Activated CD4-positive, alpha-beta T cell treated with anti-CD3 and anti-CD28 coated beads, Interleukin-2, amount 10 ng/mL, durations not matched to agents 24 days and 14 days (primary cell): ENCODE measurements around the gene TARBP1. TPM values are rescaled to one million over a fixed set of nuclear protein-coding genes. Genes with fewer than 3 reads are reported as not detected.
"Not testable (repeated sequence)": the region's sequence is repeated elsewhere in the genome, so short reads cannot be mapped to it uniquely, and the experiment has no call there.

Experiments used
- DNase-seq: peaks from one replicate; pipeline ENCODE4 v3.0.0; 2022
- H3K27ac Mint-ChIP-seq: one replicate; pipeline ENCODE4 v1.8.0; 2022; ENCODE audit warnings: mild to moderate bottlenecking, mixed read lengths
- H3K27me3 Mint-ChIP-seq: one replicate; pipeline ENCODE4 v1.8.0; 2022; ENCODE audit warnings: mixed read lengths
- H3K36me3 Mint-ChIP-seq: one replicate; pipeline ENCODE4 v1.8.0; 2022; ENCODE audit warnings: low read depth, mild to moderate bottlenecking, mixed read lengths
- H3K4me1 Mint-ChIP-seq: one replicate; pipeline ENCODE4 v1.8.0; 2021; ENCODE audit warnings: mixed read lengths
- H3K4me3 Mint-ChIP-seq: one replicate; pipeline ENCODE4 v1.8.0; 2022; ENCODE audit warnings: mild to moderate bottlenecking, moderate library complexity, mixed read lengths
- H3K9me3 Mint-ChIP-seq: one replicate; pipeline ENCODE4 v1.8.0; 2021; ENCODE audit warnings: mixed read lengths
- intact Hi-C: fragments of 100-400 bp; cut with micrococcal nuclease; formaldehyde crosslinking; loops from one replicate; pipeline ENCODE4 v1.15.1; 2023
- total RNA-seq: library from RNA; stranded (reverse); gene quantifications from 2 replicates; pipeline ENCODE4 v1.2.3, GENCODE V29; 2022

The TARBP1 gene
- 70.7 and 75.9 TPM in 2 replicates for total RNA-seq

DNA sequence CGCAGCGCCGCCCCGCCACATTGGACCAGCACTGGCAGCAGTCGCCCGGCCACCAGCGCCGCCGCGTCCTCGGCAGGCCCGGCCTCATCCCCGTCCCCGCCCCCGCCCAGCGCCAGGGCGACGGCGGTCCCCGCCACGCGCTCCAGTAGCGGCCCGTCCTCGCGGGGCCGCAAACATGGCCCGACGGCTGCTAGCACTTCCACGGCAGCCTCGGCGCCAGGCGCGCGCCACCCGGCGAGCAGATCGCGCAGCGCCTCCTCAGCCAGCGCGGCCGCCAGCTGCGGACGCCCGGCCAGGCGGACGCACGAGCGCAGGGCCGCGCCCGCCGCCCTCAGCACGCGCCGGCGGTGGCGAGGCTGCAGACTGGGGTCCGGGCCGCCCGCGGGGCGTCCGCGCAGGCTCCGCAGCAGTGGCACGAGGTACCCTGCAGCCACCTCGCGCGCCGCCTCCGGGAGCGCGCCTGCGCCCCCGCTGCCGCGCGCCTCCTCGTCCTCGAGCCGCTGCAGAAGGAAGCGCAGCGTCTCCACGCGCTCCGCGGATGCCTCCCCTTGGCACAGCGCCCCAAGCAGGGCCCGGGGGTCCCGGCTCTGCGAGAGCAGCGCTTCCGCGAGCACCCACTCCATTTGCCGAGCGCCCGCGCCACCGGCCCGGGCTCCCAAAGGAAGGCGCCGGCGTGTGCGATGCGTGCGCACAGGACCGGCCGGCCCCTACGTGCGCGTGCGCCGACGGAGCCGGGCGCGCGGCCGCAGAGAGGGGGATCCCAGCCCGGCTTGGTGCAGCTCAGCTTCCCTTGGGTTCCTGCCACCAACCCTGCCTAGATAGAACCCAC, at the start of gene TARBP1:
Gene TARBP1, minus strand, starts transcription at position 699 of the 829 bp plus-strand sequence. Its CDS starts 76 bp downstream, at position 623.
- Mint-ChIP-seq H3K36me3 (peaks cover 16% of the 10 kb centered on the region), H3K4me3 (peak within 1 kb of the TSS; percentile 87), H3K9me3 (no peaks in the 10 kb centered on the region), H3K27ac (peak within 1 kb of the TSS; percentile 85), H3K4me1 (peaks cover 34% of the 10 kb centered on the region), H3K27me3 (peaks cover 12% of the 10 kb centered on the region)
- peak; percentile 94 for DNase-seq
- intact Hi-C loops, result loop anchor here (1.0 to 10.0 kb wide), 4 partner anchors 76 to 850 kb away; partner anchors contain the start of genes ARID4B, COA6 and GGPS1

- Mint-ChIP-seq H3K36me3 (no peaks in the 10 kb centered on the region), H3K9me3 (no peaks in the 10 kb centered on the region), H3K27ac (no peak overlapping the region), H3K4me3 (no peak overlapping the region), H3K27me3 (peaks cover 5% of the 10 kb centered on the region), H3K4me1 (peaks cover 36% of the 10 kb centered on the region)
- no peak for DNase-seq
- intact Hi-C loops, result no loop called here
Observed at GRCh38 chr1:234528074-234528865, 49.3 kb upstream of the TARBP1 start.

GRCh38 chr1:234527346-234527745, 48.4 kb upstream of the TARBP1 start:
- no peaks in the 10 kb centered on the region for H3K36me3 Mint-ChIP-seq
- no peak overlapping the region for H3K27ac Mint-ChIP-seq
- no peaks in the 10 kb centered on the region for H3K9me3 Mint-ChIP-seq
- H3K27me3 Mint-ChIP-seq, result peaks cover 5% of the 10 kb centered on the region
- intact Hi-C loops, result no loop called here
- peaks cover 36% of the 10 kb centered on the region for H3K4me1 Mint-ChIP-seq
- no peak overlapping the region for H3K4me3 Mint-ChIP-seq
- no peak for DNase-seq

- H3K4me3 Mint-ChIP-seq, result no peak overlapping the region
- DNase-seq, result no peak
- H3K9me3 Mint-ChIP-seq, result no peaks in the 10 kb centered on the region
- H3K27ac Mint-ChIP-seq, result no peak overlapping the region
- H3K27me3 Mint-ChIP-seq, result peaks cover 5% of the 10 kb centered on the region
- H3K4me1 Mint-ChIP-seq, result peaks cover 32% of the 10 kb centered on the region
- H3K36me3 Mint-ChIP-seq, result no peaks in the 10 kb centered on the region
- intact Hi-C loops, result no loop called here
Observed at GRCh38 chr1:234526922-234527321, 47.9 kb upstream of the TARBP1 start.

DNA sequence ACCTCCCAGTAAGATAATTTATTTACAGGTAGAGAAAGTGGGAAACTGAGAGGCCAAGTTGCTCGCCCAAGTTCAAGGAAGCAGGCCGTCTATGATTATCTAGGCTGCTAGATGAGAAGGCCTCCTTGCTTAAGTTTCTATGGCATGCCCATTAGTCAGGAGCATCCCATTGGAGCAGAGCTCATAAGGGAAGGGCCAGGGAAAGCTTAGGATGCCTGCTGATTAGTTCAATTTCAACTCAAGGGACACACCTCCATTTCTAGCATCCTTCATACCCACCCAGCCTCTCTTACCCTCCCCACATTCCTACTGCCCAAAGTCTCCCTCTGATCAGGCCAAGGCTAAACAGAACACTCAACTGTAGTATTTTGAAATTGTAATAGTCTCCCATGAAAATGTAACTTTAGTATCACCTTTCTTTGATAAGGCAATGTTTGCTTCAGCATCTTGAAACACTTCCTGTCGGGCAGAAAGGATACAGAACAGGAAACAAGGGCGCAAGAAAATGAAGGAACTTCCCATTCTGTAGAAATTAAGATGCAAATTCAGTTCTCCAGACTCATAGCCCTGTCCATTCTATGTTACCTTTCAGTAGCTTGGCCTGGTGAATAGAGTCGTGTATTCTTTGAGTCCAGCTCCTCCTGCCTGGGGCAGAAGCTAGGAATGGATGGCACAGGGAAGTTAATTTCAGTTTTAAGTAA, 46.3 kb upstream of the TARBP1 start:
- intact Hi-C loops, result no loop called here
- Mint-ChIP-seq H3K36me3 (no peaks in the 10 kb centered on the region), H3K9me3 (no peaks in the 10 kb centered on the region), H3K27ac (peak overlapping the region; percentile 35), H3K4me1 (peaks cover 37% of the 10 kb centered on the region), H3K4me3 (no peak overlapping the region), H3K27me3 (peaks cover 5% of the 10 kb centered on the region)
- DNase-seq, result peak; percentile 55

- Mint-ChIP-seq H3K27ac (no peak overlapping the region), H3K36me3 (no peaks in the 10 kb centered on the region), H3K4me3 (no peak overlapping the region), H3K4me1 (peaks cover 30% of the 10 kb centered on the region), H3K27me3 (no peaks in the 10 kb centered on the region), H3K9me3 (no peaks in the 10 kb centered on the region)
- intact Hi-C loops, result loop anchor here (1.0 kb wide), 1 partner anchor 21 kb away; no protein-coding TSS in a partner anchor
- DNase-seq, result no peak
Observed at GRCh38 chr1:234521836-234522235, 42.9 kb upstream of the TARBP1 start.

DNA sequence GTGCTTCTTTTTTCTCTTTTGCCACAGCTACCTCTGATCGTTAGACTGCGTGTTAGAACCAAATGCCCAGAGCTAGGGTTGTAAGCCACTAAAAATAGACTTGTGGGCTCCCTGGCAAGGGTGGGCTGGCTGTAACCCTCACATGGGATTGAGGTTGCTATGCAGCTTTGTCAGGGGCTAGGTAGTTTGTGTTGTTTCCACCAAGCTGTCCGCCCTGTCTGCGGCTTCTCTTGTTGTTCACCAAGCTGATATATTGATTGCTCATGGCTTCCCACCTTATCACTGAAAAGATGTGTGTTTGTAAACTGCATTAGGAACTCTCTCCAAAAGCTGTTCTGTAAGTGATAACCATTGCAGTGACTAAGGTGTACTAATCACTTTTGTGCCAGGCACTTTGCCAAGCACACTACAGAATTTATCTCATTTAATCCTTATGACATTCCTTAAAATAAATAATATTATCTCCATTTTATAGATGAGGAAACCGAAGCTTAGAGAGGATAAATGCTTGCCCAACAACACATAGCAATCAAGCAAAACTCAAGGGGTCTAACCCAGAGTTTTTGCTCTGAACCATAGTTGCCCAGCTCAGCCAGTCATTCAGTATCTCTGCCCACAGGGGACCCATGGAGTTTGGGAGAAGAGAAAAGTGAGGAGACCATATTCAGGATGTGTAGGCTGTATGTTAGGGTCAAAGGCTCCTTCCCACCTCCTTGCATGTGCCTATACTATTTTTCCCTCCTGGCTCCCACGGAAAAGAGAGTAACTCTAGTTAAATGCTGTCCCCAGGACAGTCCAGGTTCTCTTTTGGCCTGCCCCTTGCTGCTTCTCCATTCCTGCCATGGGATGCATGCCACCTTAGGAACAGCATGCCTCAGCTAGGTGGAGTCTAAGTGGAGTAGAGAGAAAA, 42.2 kb upstream of the TARBP1 start:
- no peak for DNase-seq
- Mint-ChIP-seq H3K4me1 (peaks cover 27% of the 10 kb centered on the region), H3K9me3 (no peaks in the 10 kb centered on the region), H3K27ac (peak overlapping the region; percentile 45), H3K4me3 (no peak overlapping the region), H3K36me3 (no peaks in the 10 kb centered on the region), H3K27me3 (no peaks in the 10 kb centered on the region)
- intact Hi-C loops, result no loop called here

- Mint-ChIP-seq H3K27me3 (no peaks in the 10 kb centered on the region), H3K36me3 (no peaks in the 10 kb centered on the region), H3K4me1 (peaks cover 29% of the 10 kb centered on the region), H3K4me3 (no peak overlapping the region), H3K27ac (no peak overlapping the region), H3K9me3 (no peaks in the 10 kb centered on the region)
- DNase-seq, result no peak
- intact Hi-C loops, result no loop called here
Observed at GRCh38 chr1:234519506-234519905, 40.5 kb upstream of the TARBP1 start.

- Mint-ChIP-seq H3K4me1 (peaks cover 33% of the 10 kb centered on the region), H3K27ac (no peak overlapping the region), H3K27me3 (no peaks in the 10 kb centered on the region), H3K36me3 (no peaks in the 10 kb centered on the region), H3K9me3 (no peaks in the 10 kb centered on the region), H3K4me3 (no peak overlapping the region)
- no peak for DNase-seq
- intact Hi-C loops, result no loop called here
Observed at GRCh38 chr1:234518876-234519275, 39.9 kb upstream of the TARBP1 start.

- intact Hi-C loops, H3K9me3 Mint-ChIP-seq, H3K36me3 Mint-ChIP-seq, H3K4me3 Mint-ChIP-seq, DNase-seq, H3K27me3 Mint-ChIP-seq, H3K27ac Mint-ChIP-seq: not testable (repeated sequence)
- H3K4me1 Mint-ChIP-seq, result peaks cover 33% of the 10 kb centered on the region
Observed at GRCh38 chr1:234518086-234518485, 39.1 kb upstream of the TARBP1 start.

DNA sequence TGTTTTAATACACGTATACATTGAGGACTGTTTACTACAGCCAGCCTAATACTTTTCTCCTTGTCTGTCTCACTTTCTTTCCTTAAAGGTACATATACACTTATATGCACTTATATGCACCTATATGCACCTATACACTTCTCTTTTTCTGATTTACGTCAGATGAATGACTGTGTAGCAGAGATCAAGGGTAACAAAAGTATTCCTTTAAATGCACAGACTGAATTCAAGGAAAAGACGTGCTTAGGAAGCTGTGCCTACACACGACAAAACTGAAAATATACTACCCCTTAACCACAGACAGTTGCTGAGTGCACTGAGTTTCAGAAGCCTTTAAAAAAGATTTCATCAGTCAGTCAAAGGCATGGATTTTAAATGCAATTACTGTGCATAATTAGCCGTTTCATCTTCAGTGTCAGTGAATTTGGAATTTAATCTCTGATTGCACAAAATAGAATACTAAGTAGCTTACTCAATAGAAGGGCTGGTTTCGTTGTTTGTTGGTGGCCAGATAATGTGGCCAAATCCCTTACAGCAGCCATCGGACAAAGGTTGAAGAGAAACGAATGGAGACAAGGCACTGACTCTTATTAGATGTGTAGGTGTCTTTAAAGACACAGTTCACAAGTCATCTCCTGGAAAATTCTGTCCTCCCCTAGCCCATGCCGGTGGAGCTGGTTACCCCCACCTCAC, 38.3 kb upstream of the TARBP1 start:
- H3K27ac Mint-ChIP-seq, result peak overlapping the region; percentile 48
- no peaks in the 10 kb centered on the region for H3K27me3 Mint-ChIP-seq
- H3K36me3 Mint-ChIP-seq, result no peaks in the 10 kb centered on the region
- intact Hi-C loops, result loop anchor here (1.0 kb wide), 1 partner anchor 16 kb away; no protein-coding TSS in a partner anchor
- peak overlapping the region; percentile 27 for H3K4me3 Mint-ChIP-seq
- H3K4me1 Mint-ChIP-seq, result peaks cover 34% of the 10 kb centered on the region
- DNase-seq, result no peak
- H3K9me3 Mint-ChIP-seq, result no peaks in the 10 kb centered on the region

DNA sequence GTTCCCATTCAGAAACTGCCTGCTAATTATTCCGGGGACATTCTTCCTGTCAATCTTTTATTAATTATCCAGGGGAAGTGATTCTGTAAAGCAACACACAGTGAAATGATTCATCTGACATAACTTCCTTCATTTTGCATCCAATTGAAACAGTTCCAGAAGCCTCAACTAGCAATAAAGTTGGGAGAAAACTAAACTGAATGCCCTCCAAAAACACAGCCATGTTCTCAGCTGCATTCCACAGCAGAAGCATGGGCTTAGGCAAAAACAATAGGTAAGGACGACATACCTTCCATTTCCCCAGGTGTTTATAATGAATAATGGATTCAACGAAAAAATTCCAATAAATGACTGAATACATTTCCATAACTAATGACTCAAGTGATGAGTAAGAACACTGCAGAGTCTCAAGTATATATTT, 36.9 kb upstream of the TARBP1 start:
- Mint-ChIP-seq H3K4me3 (no peak overlapping the region), H3K27me3 (no peaks in the 10 kb centered on the region), H3K9me3 (no peaks in the 10 kb centered on the region), H3K36me3 (no peaks in the 10 kb centered on the region), H3K4me1 (peaks cover 30% of the 10 kb centered on the region), H3K27ac (no peak overlapping the region)
- DNase-seq, result no peak
- intact Hi-C loops, result no loop called here
